HepG2 (cell line): ENCODE results near the gene DNAJC5. TPM values are rescaled to one million over a fixed set of nuclear protein-coding genes. Genes with fewer than 3 reads are reported as not detected.

Experiments used
- BATF2 ChIP-seq: sonication (generic); formaldehyde crosslinking; IDR thresholded peaks from 2 replicates; pipeline ENCODE4 v1.8.0; 2022; ENCODE audit warnings: mild to moderate bottlenecking, missing genetic modification reagents, moderate library complexity
- E2F2 ChIP-seq: sonication (generic); formaldehyde crosslinking; IDR thresholded peaks from 2 replicates; pipeline ENCODE4 v1.4.0; 2020; ENCODE audit warnings: missing genetic modification reagents, borderline replicate concordance
- EP300 ChIP-seq, 3 experiments: sonication (generic) in 1 of 3; formaldehyde crosslinking in 1 of 3; IDR thresholded peaks; 2 replicates each; pipeline versions ENCODE4 v1.5.1 to v1.6.1; 2011 to 2020; ENCODE audit warnings: low read depth in 2 of 3, low read length in 2 of 3, borderline replicate concordance in 1 of 3, improper control_type of control experiment in 1 of 3, mild to moderate bottlenecking in 1 of 3, missing genetic modification reagents in 1 of 3, moderate library complexity in 1 of 3
- FOXP1 ChIP-seq, 2 experiments: fragments of 450-650 bp in 1 of 2; IDR thresholded peaks; 2 replicates each; pipeline ENCODE4 v1.6.1; 2017 to 2018; ENCODE audit warnings: antibody characterized with exemption in 1 of 2
- IKZF5 ChIP-seq: IDR thresholded peaks from 2 replicates; pipeline ENCODE4 v1.6.1; 2018; ENCODE audit warnings: missing genetic modification reagents, mild to moderate bottlenecking, missing compliant biosample characterization
- IRF2 ChIP-seq: IDR thresholded peaks from 2 replicates; pipeline ENCODE4 v1.6.1; 2018; ENCODE audit warnings: missing genetic modification reagents, missing compliant biosample characterization
- KDM2A ChIP-seq: sonication (generic); formaldehyde crosslinking; IDR thresholded peaks from 2 replicates; pipeline ENCODE4 v1.4.0; 2020; ENCODE audit warnings: low read depth, missing genetic modification reagents, borderline replicate concordance
- POLR2G ChIP-seq: fragments of 200-400 bp; formaldehyde crosslinking; IDR thresholded peaks from 2 replicates; pipeline ENCODE4 v1.6.1; 2018; ENCODE audit warnings: mild to moderate bottlenecking, low read depth, low read length, moderate library complexity
- PRDM4 ChIP-seq: sonication (generic); formaldehyde crosslinking; IDR thresholded peaks from 2 replicates; pipeline ENCODE4 v1.9.0; 2021; ENCODE audit warnings: missing genetic modification reagents, borderline replicate concordance
- REL ChIP-seq: sonication (generic); formaldehyde crosslinking; conservative IDR thresholded peaks from 2 replicates; pipeline ENCODE4 v1.8.0; 2022; ENCODE audit warnings: mild to moderate bottlenecking, missing genetic modification reagents, moderate library complexity
- RFXAP ChIP-seq: sonication (generic); formaldehyde crosslinking; IDR thresholded peaks from 2 replicates; pipeline ENCODE4 v1.4.0; 2020; ENCODE audit warnings: missing genetic modification reagents, borderline replicate concordance
- SMAD1 ChIP-seq: sonication (generic); formaldehyde crosslinking; IDR thresholded peaks from 2 replicates; pipeline ENCODE4 v1.4.0; 2020; ENCODE audit warnings: missing genetic modification reagents, low read depth, mild to moderate bottlenecking, borderline replicate concordance
- TRIM22 ChIP-seq: fragments of 450-650 bp; IDR thresholded peaks from 2 replicates; pipeline ENCODE4 v1.6.1; 2017
- ZNF12 ChIP-seq: sonication (generic); formaldehyde crosslinking; IDR thresholded peaks from 2 replicates; pipeline ENCODE4 v1.5.0; 2020; ENCODE audit warnings: missing genetic modification reagents
- ZNF121 ChIP-seq: sonication (generic); formaldehyde crosslinking; IDR thresholded peaks from 2 replicates; pipeline ENCODE4 v1.5.0; 2020; ENCODE audit warnings: mild to moderate bottlenecking, missing genetic modification reagents
- ZNF143 ChIP-seq: sonication (generic); formaldehyde crosslinking; IDR thresholded peaks from 2 replicates; pipeline ENCODE4 v1.4.0; 2020; ENCODE audit warnings: missing genetic modification reagents
- ZNF205 ChIP-seq: IDR thresholded peaks from 2 replicates; pipeline ENCODE4 v1.6.1; 2018; ENCODE audit warnings: missing biosample characterization, missing genetic modification reagents
- ZNF263 ChIP-seq: sonication (generic); formaldehyde crosslinking; IDR thresholded peaks from 2 replicates; pipeline ENCODE4 v1.4.0; 2020; ENCODE audit warnings: missing genetic modification reagents
- ZNF501 ChIP-seq: sonication (generic); formaldehyde crosslinking; IDR thresholded peaks from 2 replicates; pipeline ENCODE4 v1.5.1; 2020; ENCODE audit warnings: mild to moderate bottlenecking, moderate library complexity, missing genetic modification reagents
- ZNF777 ChIP-seq: sonication (generic); formaldehyde crosslinking; IDR thresholded peaks from 2 replicates; pipeline ENCODE4 v1.4.0; 2020; ENCODE audit warnings: missing genetic modification reagents
- ZNF878 ChIP-seq: sonication (generic); formaldehyde crosslinking; IDR thresholded peaks from 2 replicates; pipeline ENCODE4 v1.8.1; 2023; ENCODE audit warnings: mild to moderate bottlenecking, missing genetic modification reagents, moderate library complexity
- ZSCAN21 ChIP-seq: sonication (generic); formaldehyde crosslinking; IDR thresholded peaks from 2 replicates; pipeline ENCODE4 v1.8.0; 2022; ENCODE audit warnings: mild to moderate bottlenecking, missing genetic modification reagents, moderate library complexity, borderline replicate concordance
- polyA plus RNA-seq, 8 experiments: library from polyadenylated mRNA; depleted of rRNA in 3 of 8; stranded (reverse) in 7 of 8; unstranded in 1 of 8; fragments of >200 nt; fragmentation: Illumina TruSeq in 4 of 8; extraction: Trizol in 4 of 8; gene quantifications; 2 replicates each; pipeline versions ENCODE4 v1.2.1 to v1.2.3, GENCODE V29; 2011 to 2016; ENCODE audit warnings: low read depth in 4 of 8, missing spikeins in 1 of 8, mixed read lengths in 1 of 8; ENCODE audit not compliant: insufficient read depth in 1 of 8
- total RNA-seq, 5 experiments: library from RNA; depleted of rRNA; stranded (reverse); fragments of >200 nt; fragmentation: Illumina TruSeq; extraction: Trizol; gene quantifications; 2 replicates each; pipeline ENCODE4 v1.2.3, GENCODE V29; 2016; ENCODE audit warnings: low read depth in 1 of 5

The DNAJC5 gene
- total and polyA plus RNA-seq, 2 of the 13 experiments (the other 11 are each of a cell fraction or from before 2014, with no cell fraction given), result 42.8 to 64.5 TPM

- peak; percentile 71; the same call in 1 of the 2 replicates for TF ChIP-seq ZSCAN21 (CRISPR knock-in tag)
- peak; percentile 79; the same call in 1 of the 2 replicates for TF ChIP-seq RFXAP
- TF ChIP-seq REL (CRISPR knock-in tag), result no peak
- TF ChIP-seq ZNF501, result peak; percentile 62
- TF ChIP-seq BATF2 (CRISPR knock-in tag), result no peak
- peak; percentile 68; the same call in 1 of the 2 replicates for TF ChIP-seq ZNF205 (CRISPR knock-in tag)
- TF ChIP-seq SMAD1 (CRISPR knock-in tag), result peak; percentile 66; the same call in 1 of the 2 replicates
- TF ChIP-seq PRDM4, result peak; percentile 86; the same call in 1 of the 2 replicates
- TF ChIP-seq EP300 (IDR thresholded peaks at IDR 0.05; ENCODE audit: low read depth in 2 of 2, low read length in 2 of 2), result peak in 1 of 2 experiments; percentile 49; a peak in 1 of 4 replicates
- no peak for TF ChIP-seq EP300 (CRISPR knock-in tag; IDR thresholded peaks at IDR 0.05; ENCODE audit: borderline replicate concordance)
- no peak for TF ChIP-seq ZNF878 (CRISPR knock-in tag)
- no peak for TF ChIP-seq FOXP1 (IDR thresholded peaks at IDR 0.05)
- TF ChIP-seq FOXP1 (CRISPR knock-in tag; IDR thresholded peaks at IDR 0.05), result no peak
- peak; percentile 84 for TF ChIP-seq POLR2G
- no peak for TF ChIP-seq ZNF12 (CRISPR knock-in tag)
- TF ChIP-seq TRIM22, result no peak
- peak; percentile 36 for TF ChIP-seq ZNF263
- peak; percentile 84 for TF ChIP-seq IKZF5 (CRISPR knock-in tag)
- no peak for TF ChIP-seq ZNF121 (CRISPR knock-in tag)
- TF ChIP-seq ZNF777 (CRISPR knock-in tag), result peak; percentile 90
- TF ChIP-seq ZNF143 (CRISPR knock-in tag), result peak; percentile 58; the same call in 1 of the 2 replicates
- TF ChIP-seq KDM2A, result peak; percentile 98
- 0 out of 2 replicates have a peak, but pooled peaks have one; percentile 64 for TF ChIP-seq IRF2 (CRISPR knock-in tag)
- TF ChIP-seq E2F2 (CRISPR knock-in tag), result no peak
Measured at GRCh38 chr20:63894358-63895201, at the start of gene DNAJC5 (continued).
